Measurements from ENCODE around the gene RPEL1.
"Not testable (repeated sequence)": the region's sequence is repeated elsewhere in the genome, so short reads cannot be mapped to it uniquely, and the experiment has no call there.

RPEL1 gene

DNA sequence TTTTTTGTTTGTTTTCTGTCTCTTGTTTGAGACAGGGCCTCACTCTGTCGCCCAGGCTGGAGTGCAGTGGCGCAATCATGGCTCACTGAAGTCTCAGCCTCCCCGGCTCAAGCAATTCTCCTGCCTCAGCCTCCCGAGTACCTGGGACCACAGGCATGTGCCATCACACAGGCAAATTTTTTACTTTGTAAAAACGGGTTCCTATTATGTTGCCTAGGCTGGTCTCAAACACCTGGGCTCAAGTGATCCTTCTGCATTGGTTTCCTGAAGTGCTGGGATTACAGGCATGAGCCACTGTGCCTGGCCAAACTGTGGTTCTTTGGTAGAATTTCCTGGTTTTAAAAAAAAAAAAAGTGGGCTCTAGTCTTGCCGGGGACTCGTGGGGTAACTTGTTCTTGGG is at the start of gene RPEL1:
Gene RPEL1 (plus strand): TSS at position 301 of the 400 bp plus-strand sequence. CDS start 110 bp downstream, outside the sequence.
- not testable (repeated sequence) for DNase-seq

DNA sequence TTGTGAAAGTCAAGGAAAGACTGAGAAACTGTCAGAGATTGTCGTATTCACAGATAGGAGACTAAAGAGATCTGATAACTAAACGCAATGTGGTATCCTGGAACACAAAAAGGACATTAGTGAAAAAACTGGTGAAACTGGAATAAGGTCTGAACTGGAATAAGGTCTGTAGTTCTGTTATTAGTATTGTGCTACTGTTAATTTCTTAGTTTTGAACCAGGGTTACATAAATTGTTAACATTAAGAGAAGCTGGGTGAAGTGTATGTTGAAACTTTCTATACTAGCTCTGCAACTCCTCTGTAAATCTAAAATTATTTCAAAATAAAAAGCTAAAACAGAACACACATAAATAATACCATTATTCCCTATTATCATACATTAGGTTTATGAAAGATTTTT is 49.2 kb upstream of the RPEL1 start:
- DNase-seq = no peak

DNA sequence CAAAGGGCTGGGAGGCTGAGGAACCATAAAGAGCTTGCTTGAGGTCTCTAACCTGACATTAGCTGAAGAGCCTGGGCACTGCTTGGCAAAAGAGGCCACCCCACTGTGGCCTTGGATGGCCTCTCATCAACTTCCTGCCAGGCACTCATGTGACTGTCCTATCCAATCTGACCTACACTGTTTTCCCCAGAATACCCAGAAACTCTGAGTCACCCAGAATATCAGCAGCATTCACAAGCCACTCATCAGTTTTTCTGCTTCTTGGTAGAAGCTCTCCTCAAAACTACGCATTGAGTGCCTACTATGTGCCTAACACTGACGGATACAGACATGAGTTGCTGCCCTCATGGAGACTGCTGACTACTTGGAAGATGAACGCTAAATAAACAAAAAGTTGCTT is 48.5 kb upstream of the RPEL1 start:
- DNase-seq = no peak

DNA sequence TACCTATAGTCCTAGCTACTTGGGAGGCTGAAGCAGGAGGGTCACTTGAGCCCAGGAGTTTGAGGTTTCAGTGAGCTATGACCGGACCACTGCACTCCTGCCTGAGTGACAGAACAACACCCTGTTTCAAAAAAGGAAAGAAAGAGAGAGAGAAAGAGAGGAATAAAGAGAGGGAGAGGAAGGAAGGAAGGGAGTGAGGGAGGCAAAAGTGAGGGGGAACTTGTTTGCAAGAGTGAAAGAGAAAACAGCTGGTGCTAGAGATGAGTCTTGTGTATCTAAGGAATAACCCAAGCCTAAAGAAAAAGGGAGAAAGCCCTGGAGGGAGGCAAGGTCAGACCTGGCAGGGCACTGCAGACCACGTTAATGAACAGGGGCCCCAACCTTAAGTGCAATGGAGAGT is 47.8 kb upstream of the RPEL1 start:
- no peak for DNase-seq

DNA sequence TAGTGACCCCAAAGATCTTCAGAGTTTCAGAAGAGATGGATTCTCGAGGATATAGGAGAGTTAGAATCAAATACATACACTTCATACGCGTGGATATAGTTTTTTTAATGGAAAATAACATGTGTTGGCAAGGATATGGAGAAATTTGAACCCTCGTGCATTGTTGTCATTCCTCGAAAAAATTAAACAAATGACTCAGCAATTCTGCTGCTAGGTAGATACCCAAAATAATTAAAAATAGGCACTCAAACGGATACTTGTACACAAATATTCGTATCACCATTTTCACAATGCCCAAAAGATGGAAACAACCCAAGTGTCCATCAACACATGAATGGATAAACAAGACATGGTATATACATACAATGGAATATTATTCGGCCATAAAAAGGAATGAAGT is 47.0 kb upstream of the RPEL1 start:
- no peak for DNase-seq

DNA sequence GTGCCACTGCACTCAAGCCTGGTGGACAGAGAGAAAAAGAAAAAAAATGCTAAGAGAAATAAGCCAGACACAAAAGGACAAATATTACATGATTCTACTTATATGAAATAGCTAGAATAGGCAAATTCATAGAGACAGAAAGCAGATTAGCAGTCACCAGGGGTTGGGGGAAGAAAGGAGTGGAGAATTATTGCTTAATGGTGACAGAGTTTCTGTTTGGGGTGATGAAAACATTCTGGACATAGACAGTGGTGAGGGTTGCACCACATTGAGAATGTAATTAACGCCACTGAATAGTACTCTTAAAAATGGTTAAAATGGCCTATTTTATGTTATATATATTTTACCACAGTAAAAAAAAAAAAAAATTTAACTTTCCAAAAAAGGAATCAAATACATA is 46.2 kb upstream of the RPEL1 start:
- DNase-seq = no peak

DNA sequence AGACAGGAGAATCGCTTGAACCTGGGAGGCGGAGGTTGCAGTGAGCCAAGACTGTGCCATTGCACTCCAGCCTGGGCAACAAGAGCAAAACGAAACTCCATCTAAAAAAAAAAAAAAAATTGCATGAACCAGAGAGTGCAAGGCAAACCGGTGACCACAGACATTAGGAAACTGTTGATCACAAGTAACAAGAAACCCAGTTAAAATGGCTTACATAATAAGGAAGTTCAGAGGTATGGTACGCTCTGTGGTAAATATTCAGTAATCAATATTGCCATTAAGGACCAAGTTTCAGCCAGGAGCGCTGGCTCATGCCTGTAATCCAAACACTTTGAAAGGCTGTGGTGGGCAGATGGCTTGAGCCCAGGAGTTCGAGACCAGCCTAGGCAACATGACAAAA is 43.4 kb upstream of the RPEL1 start:
- no peak for DNase-seq

DNA sequence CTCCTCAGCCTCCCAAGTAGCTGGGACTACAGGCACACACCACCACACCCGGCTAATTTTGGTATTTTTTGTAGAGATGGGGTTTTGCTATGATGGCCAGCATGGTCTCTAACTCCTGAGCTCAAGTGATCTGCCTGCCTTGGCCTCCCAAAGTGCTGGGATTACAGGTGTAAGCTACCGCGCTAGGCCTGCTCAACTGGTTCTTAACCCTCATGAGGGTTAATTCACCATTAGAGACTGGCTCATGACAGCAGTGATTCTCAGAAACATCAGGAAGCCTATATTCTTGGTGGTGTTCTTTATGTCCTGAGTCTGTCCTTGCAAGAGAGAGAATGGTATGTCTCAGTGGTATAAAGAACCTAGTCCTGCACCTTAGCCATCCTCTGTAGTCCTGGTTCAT is 42.2 kb upstream of the RPEL1 start:
- DNase-seq = no peak

DNA sequence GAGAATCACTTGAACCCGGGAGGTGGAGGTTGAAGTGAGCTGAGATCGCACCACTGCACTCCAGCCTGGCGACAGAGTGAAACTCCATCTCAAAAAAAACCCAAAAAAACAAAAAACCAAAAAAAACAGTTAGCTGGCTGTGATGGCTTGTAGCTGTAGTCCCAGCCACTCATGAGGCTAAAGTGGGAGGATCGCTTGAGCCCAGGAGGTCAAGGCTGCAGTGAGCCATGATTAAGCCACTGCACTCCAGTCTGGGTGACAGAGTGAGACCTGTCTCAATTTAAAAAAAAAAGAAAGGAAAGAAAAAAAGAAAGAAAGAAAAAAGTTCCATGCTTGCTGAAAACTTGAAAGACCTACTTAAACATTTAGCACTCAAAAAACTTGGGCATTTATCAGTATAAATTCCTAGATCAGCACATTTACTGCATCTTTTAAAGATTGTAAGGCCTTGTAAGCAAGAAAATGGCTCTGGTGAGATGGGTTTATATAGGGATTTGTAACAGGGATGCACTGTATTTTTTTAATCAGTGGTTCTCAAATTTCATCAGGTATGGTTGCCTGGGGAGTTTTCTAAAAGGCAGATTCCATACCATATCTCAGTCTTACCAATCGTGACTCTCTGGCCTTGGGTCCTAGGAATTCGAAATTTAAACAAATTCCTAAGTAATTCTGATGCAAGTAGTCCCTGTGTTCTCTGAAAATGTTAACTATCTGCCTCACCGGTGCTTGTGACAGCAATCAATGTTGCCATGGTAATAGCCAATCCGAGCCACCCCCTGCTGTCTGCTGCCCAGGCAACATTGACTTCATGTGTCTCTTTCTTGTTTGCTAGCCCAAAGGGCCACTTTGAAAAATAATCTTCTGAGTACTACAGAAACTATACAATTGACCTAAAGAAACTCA is 41.1 kb upstream of the RPEL1 start:
- no peak for DNase-seq

DNA sequence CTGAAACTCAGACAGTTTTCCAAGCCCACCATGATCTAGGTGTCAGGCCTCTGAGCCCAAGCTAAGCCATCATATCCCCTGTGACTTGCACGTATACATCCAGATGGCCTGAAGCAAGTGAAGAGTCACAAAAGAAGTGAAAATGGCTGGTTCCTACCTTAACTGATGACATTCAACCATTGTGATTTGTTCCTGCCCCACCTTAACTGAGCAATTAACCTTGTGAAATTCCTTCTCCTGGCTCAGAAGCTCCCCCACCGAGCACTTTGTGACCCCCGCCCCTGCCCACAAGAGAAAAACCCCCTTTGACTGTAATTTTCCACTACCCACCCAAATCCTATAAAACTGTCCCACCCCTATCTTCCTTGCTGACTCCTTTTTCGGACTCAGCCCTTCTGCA is 40.3 kb upstream of the RPEL1 start:
- not testable (repeated sequence) for DNase-seq

DNA sequence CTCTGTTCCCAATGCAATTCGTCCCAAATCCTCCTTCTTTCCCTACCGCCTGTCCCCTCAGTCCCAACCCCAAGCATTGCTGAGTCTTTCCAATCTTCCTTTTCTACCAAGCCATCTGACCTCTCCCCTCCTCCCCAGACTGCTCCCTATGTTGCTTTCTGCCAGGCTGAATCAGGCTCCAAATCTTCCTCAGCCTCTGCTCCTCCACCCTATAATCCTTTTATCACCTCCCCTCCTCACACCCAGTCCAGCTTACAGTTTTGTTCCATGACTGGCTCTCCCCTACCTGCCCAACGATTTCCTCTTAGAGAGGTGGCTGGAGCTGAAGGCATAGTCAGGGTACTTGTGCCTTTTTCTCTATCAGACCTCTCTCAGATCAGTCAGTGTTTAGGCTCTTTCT is 39.0 kb upstream of the RPEL1 start:
- DNase-seq = not testable (repeated sequence)

DNA sequence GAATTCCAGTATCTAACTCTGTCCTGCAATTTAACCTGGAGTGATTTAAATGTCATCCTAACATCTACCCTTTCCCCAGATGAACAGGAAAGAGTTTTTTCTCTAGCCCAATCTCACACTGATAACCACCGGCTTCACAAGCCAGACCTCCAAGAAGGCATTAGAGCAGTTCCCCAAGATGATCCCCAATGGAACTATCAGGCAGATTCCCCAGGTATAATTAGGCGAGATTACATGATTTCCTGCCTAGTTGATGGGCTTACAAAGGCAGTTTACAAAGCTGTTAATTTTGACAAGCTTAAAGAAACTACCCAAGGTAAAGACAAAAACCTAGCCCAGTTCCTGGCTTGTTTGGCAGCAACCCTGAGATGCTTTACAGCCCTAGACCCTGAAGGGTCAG is 38.5 kb upstream of the RPEL1 start:
- no peak for DNase-seq

DNA sequence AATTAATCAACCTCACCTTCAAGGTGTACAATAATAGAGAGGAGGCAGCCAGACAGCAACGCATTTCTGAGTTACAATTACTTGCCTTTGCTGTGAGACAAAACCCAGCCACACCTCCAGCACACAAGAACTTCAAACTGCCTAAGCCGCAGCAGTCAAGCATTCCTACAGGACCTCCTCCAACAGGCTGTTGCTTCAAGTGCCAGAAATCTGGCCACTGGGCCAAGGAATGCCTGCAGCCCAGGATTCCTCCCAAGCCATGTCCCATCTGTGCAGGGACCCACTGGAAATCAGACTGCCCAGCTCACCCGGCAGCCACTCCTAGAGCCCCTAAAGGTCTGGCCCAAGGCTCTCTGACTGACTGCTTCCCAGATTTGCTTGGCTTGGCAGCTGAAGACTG is 38.0 kb upstream of the RPEL1 start:
- not testable (repeated sequence) for DNase-seq

DNA sequence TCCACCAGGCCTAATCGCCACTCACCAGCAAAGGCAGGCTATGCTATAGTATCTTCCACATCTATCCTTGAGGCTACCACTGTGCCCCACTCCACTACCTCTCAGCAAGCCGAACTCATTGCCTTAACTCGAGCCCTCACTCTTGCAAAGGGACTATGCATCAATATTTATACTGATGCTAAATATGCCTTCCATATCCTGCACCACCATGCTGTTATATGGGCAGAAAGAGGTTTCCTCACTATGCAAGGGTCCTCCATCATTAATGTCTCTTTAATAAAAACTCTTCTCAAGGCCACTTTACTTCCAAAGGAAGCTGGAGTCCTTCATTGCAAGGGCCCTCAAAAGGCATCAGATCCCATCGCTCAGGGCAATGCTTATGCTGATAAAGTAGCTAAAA is 35.4 kb upstream of the RPEL1 start:
- DNase-seq = not testable (repeated sequence)

DNA sequence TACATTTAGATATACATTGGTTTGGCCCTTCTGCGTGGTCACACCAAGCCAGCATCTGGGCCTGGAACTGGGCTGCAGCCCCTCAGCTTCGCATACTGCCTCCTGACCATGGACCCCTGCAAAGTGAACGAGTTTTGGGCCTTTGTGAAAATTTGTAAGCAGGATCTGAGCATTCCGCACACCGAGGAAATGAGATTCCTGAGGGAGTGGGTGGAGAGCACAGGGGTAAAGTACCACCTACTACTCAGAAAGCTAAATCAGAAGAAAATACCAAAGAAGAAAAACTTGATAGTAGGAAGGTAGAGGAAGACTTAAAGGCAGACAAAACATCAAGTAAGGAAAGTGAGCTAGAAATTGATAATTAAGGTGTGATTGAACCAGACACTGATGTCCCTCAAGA is 30.1 kb upstream of the RPEL1 start:
- DNase-seq = no peak

DNA sequence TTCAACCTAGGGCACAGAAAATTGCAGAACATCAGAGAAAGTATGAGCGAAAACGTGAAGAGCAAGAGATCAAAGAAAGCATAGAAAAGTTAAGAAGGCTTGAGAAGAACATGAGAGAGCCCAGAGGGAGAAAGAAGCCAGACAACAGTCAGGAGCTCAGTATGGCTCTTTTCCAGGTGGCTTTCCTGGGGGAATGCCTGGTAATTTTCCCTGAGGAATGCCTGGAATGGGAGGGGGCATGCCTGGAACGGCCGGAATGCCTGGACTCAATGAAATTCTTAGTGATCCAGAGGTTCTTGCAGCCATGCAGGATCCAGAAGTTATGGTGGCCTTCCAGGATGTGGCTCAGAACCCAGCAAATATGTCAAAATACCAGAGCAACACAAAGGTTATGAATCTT is 29.3 kb upstream of the RPEL1 start:
- DNase-seq = not testable (repeated sequence)

DNA sequence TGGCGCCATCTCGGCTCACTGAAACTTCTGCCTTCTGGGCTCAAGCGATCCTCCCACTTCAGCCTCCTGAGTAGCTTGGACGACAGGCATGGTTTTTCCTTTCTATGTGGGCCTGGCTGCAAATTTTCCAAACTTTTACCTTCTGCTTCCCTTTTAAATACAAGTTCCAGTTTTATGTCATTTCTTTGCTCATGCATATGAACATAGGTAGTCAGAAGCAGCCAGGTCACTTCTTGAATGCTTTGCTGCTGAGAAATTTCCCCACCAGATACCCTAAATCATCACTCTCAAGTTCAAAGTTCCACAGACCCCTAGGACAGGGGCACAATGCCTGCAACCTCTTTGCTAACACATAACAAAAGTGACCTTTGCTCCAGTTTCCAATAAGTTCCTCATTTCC is 21.6 kb upstream of the RPEL1 start:
- no peak for DNase-seq

DNA sequence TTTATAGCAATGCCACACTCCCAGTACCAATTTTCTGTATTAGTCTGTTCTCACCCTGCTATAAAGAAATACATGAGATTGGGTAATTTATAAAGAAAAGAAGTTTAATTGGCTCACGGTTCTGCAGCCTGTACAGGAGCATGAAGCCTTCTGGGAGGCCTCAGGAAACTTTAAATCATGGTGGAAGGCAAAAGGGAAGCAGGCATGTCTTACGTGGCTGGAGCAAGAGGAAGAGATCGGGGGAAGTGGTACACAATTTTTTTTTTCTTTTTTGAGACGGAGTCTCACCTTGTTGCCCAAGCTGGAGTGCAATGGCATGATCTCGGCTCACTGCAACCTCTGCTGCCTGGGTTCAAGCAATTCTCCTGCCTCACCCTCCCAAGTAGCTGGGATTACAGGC is 21.0 kb upstream of the RPEL1 start:
- DNase-seq = not testable (repeated sequence)

DNA sequence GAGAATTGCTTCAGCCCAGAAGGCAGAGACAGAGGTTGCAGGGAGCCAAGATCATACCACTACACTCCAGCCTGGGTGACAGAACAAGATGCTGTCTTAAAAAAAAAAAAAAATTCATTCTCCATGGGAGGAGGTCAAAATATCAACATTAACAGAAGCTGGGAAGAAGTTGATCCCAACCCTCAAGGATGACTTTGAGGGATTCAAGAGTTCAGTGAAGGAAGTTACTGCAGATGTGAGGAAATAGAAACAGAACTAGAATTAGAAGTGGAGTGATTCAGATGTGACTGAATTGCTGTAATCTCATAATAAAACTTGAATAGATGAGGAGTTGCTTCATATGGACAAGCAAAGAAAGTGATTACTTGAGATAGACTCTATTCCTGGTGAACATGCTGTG is 19.7 kb upstream of the RPEL1 start:
- no peak for DNase-seq

DNA sequence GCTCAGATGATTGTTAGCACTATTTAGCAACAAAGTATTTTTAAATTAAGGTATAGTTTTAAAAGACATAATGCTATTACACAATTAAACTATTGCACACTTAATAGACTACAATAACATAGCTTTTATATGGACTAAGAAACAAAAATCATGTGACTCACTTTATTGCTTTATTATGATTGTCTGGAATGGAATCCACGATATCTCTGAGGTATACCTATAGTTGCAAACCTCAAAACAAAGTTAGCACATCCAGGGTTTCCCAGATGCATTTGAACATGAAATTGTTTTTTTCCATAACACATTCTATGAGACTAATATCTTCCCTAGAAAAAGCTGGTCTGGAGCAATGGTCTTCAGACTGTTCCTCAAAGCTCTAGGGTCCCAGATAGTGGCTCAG is 18.3 kb upstream of the RPEL1 start:
- DNase-seq = no peak

DNA sequence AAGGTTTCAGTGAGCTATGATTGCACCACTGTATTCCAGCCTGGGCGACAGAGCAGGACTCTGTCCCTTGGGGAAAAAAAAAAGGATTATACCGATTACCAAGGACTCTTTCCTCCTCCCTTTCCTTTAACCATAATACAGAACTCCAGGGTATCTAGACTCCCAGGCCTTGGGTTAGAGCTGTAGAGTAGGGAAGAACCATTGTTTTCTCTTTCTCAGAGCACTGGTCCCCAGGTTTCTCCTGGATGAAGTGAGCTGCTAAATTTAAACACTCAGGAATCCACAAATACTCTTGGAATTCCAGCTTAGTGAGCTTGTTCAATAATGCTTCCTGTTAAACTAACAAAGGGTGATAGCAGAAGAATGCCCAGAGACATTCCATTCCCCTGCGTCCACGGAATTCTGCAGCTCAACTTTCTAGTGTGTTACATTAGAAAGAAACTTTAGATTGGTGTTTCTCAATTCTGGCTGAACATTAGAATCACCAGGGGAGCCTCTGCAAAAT is 14.6 kb upstream of the RPEL1 start:
- no peak for DNase-seq

DNA sequence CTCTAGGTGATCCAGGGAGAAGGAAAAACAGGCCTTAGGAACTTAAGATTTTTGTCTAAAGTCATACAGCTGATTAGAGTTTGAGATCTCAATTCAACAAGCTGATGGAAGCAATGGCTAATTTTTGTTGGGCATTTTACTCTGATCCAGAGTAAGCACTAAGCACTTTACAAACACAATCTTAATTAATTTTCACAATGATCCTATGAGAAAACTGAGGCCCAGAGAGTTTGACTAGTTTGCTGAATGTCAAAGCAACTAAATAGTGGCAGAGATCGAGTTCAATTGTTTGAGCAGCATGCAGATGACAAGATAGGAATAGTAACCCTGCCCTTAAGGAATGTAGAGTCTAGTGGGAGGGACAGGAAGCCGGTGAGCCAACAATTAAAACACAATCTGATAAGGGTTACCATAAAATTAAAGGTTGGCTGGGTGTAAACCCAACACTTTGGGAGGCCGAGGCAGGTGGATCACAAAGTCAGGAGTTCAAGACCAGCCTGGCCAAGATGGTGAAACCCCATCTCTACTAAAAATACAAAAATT is 13.5 kb upstream of the RPEL1 start:
- no peak for DNase-seq

DNA sequence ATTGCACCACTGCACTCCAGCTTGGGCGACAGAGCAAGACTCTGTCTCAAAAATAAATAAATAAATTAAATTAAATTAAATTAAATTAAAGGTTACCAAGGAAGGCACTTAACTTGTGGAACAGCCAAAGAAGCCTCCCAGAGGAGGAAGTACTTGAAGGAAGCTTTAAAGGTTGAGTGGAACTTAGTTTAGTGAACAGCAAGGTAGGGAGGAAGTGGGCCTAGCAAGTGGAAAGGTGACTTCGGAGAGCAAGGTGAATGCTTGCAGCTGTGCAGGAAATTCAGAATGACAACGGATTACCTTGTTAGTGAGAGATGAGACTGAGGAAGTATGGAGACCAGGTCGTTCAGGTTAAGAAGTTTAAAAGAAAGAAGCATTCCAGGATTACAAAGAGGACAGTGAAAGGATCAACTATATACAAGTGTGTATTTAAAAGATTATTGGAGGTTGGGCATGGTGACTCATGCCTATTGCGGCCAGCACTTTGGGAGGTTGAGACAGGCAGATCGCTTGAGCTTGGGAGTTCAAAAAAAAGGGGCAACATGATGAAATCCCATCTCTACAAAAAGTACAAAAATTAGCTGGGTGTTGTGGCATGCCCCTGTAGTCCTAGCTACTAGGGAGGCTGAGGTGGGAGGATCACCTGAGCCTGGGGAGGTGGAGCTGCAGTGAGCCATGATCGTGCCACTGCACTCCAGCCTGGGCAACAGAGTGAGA is 12.8 kb upstream of the RPEL1 start:
- no peak for DNase-seq

DNA sequence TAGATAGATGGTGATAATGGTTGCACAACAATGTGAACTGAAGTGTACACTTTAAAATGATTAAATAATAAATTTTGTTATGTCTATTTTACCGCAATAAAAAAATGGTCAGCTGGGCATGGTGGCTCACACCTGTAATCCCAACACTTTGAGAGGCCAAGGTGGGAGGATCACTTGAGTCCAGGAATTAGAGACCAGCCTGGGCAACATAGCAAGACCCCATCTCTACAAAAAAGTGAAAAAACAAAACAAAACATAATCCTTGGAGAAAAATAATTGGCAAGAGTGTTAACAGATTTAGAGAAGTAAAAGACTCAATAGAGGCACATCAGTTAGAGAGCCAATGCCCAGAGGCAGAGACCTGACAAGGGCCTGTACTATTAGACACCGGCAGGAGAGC is 9.9 kb upstream of the RPEL1 start:
- DNase-seq = no peak

Data from activated CD4-positive, alpha-beta T cell treated with anti-CD3 and anti-CD28 coated beads, Interleukin-2, amount 50 U/mL, for 1 hour (primary cell).